C1 segment of cervical spinal cord (tissue), 14 donors: ENCODE measurements around the gene LGR5.

ENCODE experiments used
- DNase-seq, 14 donors: peaks; one replicate each; lab custom pipeline; 2025; lab: John Stamatoyannopoulos, UW

Gene LGR5

GRCh38 chr12:71439613-71440344, at the start of gene LGR5:
TSS of gene LGR5 (plus strand) at chr12:71439798. CDS start at chr12:71440081, 283 bp downstream.
- DNase-seq: peak in 11 of 14 donors; percentile 32 to 79 (median 64)

GRCh38 chr12:71392521-71393145, 47.0 kb upstream of the LGR5 start:
- peak in 2 of 14 donors; percentile 1 for DNase-seq

- no peak for DNase-seq
Measured at GRCh38 chr12:71393625-71394024, 46.0 kb upstream of the LGR5 start.

GRCh38 chr12:71397433-71397954, 42.1 kb upstream of the LGR5 start:
- DNase-seq: no peak

- no peak for DNase-seq
Measured at GRCh38 chr12:71399197-71399596, 40.4 kb upstream of the LGR5 start.

- no peak for DNase-seq
Measured at GRCh38 chr12:71400481-71400880, 39.1 kb upstream of the LGR5 start.

- no peak for DNase-seq
Measured at GRCh38 chr12:71405884-71406283, 33.7 kb upstream of the LGR5 start.

GRCh38 chr12:71407732-71408131, 31.9 kb upstream of the LGR5 start:
- DNase-seq: no peak

GRCh38 chr12:71410844-71411243, 28.8 kb upstream of the LGR5 start:
- DNase-seq: no peak

- DNase-seq: no peak
Measured at GRCh38 chr12:71411635-71412034, 28.0 kb upstream of the LGR5 start.

GRCh38 chr12:71415336-71416231, 24.0 kb upstream of the LGR5 start:
- DNase-seq: peak in 2 of 14 donors; percentile 7 to 10

GRCh38 chr12:71417181-71417580, 22.4 kb upstream of the LGR5 start:
- no peak for DNase-seq

GRCh38 chr12:71420775-71421406, 18.7 kb upstream of the LGR5 start:
- DNase-seq: no peak

GRCh38 chr12:71425568-71426299, 13.9 kb upstream of the LGR5 start:
- no peak for DNase-seq

GRCh38 chr12:71426300-71427047, 13.1 kb upstream of the LGR5 start:
- DNase-seq: no peak

GRCh38 chr12:71430756-71431155, 8.8 kb upstream of the LGR5 start:
- DNase-seq: no peak

GRCh38 chr12:71431991-71432390, 7.6 kb upstream of the LGR5 start:
- DNase-seq: no peak

GRCh38 chr12:71432936-71433335, 6.7 kb upstream of the LGR5 start:
- no peak for DNase-seq

- DNase-seq: no peak
Measured at GRCh38 chr12:71436696-71437095, 2.9 kb upstream of the LGR5 start.
